Vagina (tissue), 2 donors: ENCODE results near the gene ARID1B. TPM values are rescaled to one million over a fixed set of nuclear protein-coding genes. Genes with fewer than 3 reads are reported as not detected.

ENCODE experiments used
- DNase-seq, 2 donors: peaks; one replicate each; pipeline ENCODE4 v3.0.0-alpha.2; 2017; ENCODE audit errors: extremely low spot score in 2 of 2
- H3K27ac ChIP-seq: fragments of 200-600 bp; sonication (generic); one replicate; pipeline ENCODE4 v1.5.1; 2019
- H3K27me3 ChIP-seq: fragments of 200-600 bp; sonication (generic); one replicate; pipeline ENCODE4 v1.5.1; 2019
- H3K36me3 ChIP-seq, 2 donors: fragments of 200-600 bp; sonication (generic); one replicate each; pipeline ENCODE4 v1.5.1; 2017 to 2019
- H3K4me1 ChIP-seq: fragments of 200-600 bp; sonication (generic); one replicate; pipeline ENCODE4 v1.5.1; 2019
- H3K4me3 ChIP-seq, 2 donors: fragments of 200-600 bp; sonication (generic); 1 replicate in 1 of 2; 2 replicates in 1 of 2; pipeline ENCODE4 v1.5.1; 2016 to 2019
- H3K9me3 ChIP-seq: fragments of 200-600 bp; sonication (generic); one replicate; pipeline ENCODE4 v1.5.1; 2019
- POLR2A ChIP-seq, 2 donors: fragments of 450-650 bp; IDR thresholded peaks; one replicate each; pipeline ENCODE4 v1.6.1; 2017; ENCODE audit warnings: antibody characterized with exemption in 2 of 2, mild to moderate bottlenecking in 2 of 2, moderate library complexity in 2 of 2
- POLR2AphosphoS5 ChIP-seq, 2 donors: sonication (generic); formaldehyde crosslinking; IDR thresholded peaks; one replicate each; pipeline ENCODE4 v1.9.0; 2017; ENCODE audit warnings: antibody characterized with exemption in 2 of 2, mild to moderate bottlenecking in 2 of 2, low read depth in 1 of 2; ENCODE audit not compliant: insufficient read depth in 1 of 2
- intact Hi-C: fragments of 100-400 bp; cut with DNase I; formaldehyde crosslinking; loops from one replicate; pipeline ENCODE4 v1.15.1; 2023
- total RNA-seq: library from RNA; depleted of rRNA; stranded (reverse); fragments of >200 nt; gene quantifications from one replicate; pipeline ENCODE4 v1.2.3, GENCODE V29; 2016
- TF ChIP-seq, protein P1 (sequence below), 3 experiments: fragments of 450-650 bp in 2 of 3; fragments of 200-600 bp in 1 of 3; sonication (generic) in 1 of 3; IDR thresholded peaks; one replicate each; pipeline ENCODE4 v1.5.1; 2017 to 2019; ENCODE audit warnings: antibody characterized with exemption in 3 of 3, mild to moderate bottlenecking in 2 of 3, moderate library complexity in 2 of 3

The ARID1B gene
- total RNA-seq, 1 donor from 2014 or later = 141 TPM

DNA sequence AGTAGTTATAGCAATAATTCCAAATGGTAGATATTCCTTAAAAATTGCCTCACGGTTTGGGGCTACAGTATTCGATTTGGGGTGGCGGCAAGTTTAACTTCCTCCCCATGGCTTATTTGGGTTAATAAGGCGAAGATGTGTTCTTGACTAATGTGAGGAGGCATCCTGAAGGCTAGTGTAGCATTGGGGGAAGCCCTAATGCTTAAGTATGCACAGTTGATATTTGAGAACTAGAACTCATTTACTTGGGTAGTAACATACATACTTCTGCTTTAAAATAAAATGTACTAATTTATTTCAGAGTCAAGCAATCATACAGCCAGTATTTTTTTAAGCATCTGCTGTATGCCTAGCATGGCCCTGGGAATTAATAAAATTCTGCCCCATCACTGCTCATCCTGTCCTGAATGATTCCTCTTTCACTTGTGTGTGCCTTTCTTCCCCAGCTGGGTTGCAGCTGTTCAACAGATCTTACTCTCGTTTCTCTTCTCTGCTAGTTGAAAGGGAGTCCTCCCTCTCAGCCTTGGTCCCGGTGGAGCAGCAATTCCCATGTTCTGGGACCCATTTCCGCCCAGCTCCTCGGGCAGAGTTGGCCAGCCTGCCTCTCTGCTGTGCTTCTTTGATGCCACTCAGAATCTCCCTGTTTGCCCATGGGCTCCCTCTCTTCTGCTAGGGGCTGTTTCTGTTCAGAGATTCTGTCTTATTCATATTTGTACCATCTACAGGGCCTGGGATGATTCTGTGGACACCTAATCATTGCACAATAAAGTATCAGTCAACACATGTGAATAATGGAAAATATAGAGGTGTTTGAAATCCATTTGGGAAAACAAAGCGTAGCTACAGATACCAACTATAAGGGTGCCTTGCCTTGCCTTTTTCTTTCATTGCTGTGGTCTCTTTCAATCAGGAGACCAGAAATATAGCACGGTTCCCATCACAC lies 104.8 kb downstream of the ARID1B start:
- H3K27me3 ChIP-seq = no peaks in the 10 kb centered on the region
- peaks cover 95% of the 10 kb centered on the region for H3K4me1 ChIP-seq
- no peaks in the 10 kb centered on the region for H3K9me3 ChIP-seq
- TF ChIP-seq POLR2AphosphoS5 (IDR thresholded peaks at IDR 0.05; ENCODE audit: insufficient read depth in 1 of 2, low read depth in 1 of 2) (no peak), POLR2A (IDR thresholded peaks at IDR 0.05) (no peak)
- TF ChIP-seq, protein P1, sequence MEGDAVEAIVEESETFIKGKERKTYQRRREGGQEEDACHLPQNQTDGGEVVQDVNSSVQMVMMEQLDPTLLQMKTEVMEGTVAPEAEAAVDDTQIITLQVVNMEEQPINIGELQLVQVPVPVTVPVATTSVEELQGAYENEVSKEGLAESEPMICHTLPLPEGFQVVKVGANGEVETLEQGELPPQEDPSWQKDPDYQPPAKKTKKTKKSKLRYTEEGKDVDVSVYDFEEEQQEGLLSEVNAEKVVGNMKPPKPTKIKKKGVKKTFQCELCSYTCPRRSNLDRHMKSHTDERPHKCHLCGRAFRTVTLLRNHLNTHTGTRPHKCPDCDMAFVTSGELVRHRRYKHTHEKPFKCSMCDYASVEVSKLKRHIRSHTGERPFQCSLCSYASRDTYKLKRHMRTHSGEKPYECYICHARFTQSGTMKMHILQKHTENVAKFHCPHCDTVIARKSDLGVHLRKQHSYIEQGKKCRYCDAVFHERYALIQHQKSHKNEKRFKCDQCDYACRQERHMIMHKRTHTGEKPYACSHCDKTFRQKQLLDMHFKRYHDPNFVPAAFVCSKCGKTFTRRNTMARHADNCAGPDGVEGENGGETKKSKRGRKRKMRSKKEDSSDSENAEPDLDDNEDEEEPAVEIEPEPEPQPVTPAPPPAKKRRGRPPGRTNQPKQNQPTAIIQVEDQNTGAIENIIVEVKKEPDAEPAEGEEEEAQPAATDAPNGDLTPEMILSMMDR (IDR thresholded peaks at IDR 0.05) = no peak
- intact Hi-C loops = no loop called here
- no peaks in the 10 kb centered on the region for H3K36me3 ChIP-seq
- H3K4me3 ChIP-seq = no peak overlapping the region
- DNase-seq = no peak
- H3K27ac ChIP-seq = no peak overlapping the region

DNA sequence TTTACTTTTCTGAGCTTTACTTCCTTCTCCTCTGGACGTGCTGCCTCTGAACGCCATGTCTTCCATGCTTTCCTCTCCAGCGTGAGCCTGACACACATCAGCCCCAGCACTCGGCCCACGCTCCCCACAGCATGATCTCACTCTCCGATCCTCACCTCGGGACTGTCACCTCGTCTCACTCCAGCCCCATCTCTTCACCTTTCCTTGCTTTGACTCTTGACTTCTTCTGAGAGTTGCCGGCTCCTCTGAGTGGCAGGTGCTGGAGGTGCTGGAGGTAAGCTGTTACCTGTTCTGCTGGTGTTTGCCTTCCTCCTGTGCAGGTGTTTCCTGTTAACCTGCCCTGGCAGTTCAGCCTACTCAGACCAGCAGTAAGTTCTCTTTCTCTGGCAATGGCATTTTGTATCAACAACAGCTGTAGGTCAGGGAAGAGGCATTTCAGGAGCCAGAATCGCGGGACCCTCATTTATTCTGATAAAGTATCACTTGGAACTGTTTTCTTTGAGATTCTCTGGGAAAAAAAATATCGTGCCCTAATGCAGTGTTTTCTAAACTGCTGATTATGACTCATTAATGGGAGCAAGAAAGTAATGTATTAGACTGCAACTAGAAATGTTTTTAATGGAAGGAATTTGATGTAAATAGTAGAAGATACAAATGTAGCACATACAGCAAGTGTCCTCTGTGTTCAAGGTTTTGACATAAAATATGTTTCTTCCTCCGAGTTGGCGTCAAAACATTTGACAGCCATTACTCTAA lies 106.5 kb downstream of the ARID1B start:
- H3K36me3 ChIP-seq = no peaks in the 10 kb centered on the region
- H3K27ac ChIP-seq = no peak overlapping the region
- H3K9me3 ChIP-seq = no peaks in the 10 kb centered on the region
- H3K4me1 ChIP-seq = peaks cover 95% of the 10 kb centered on the region
- TF ChIP-seq, protein P1 (IDR thresholded peaks at IDR 0.05) = no peak
- no peak for TF ChIP-seq POLR2A (IDR thresholded peaks at IDR 0.05)
- no peak for TF ChIP-seq POLR2AphosphoS5 (IDR thresholded peaks at IDR 0.05; ENCODE audit: insufficient read depth in 1 of 2, low read depth in 1 of 2)
- no peaks in the 10 kb centered on the region for H3K27me3 ChIP-seq
- DNase-seq = no peak
- intact Hi-C loops = no loop called here
- no peak overlapping the region for H3K4me3 ChIP-seq

DNA sequence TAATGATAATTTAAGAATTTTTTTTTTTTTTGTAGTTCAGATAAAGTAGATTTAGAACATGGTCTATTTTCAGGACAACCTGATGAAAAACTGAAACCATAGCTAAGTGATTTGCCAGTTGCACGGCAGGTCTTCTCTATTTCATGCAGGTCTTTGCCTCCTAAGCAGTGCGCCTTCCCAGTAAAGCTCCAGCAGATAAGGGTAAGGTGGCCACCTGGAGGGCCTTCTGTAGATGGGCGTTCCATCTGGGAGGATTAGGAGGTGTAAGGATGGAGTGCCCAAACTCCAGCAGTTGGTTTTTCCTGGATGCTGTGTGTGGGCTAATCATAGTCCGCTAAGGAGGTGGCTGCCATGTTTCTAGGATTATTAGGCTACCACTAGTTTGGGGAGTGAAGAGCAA lies 107.1 kb downstream of the ARID1B start:
- no peak overlapping the region for H3K4me3 ChIP-seq
- no peaks in the 10 kb centered on the region for H3K27me3 ChIP-seq
- H3K36me3 ChIP-seq = no peaks in the 10 kb centered on the region
- H3K27ac ChIP-seq = no peak overlapping the region
- DNase-seq = no peak
- H3K9me3 ChIP-seq = no peaks in the 10 kb centered on the region
- intact Hi-C loops = no loop called here
- TF ChIP-seq, protein P1 (IDR thresholded peaks at IDR 0.05) = no peak
- TF ChIP-seq POLR2AphosphoS5 (IDR thresholded peaks at IDR 0.05; ENCODE audit: insufficient read depth in 1 of 2, low read depth in 1 of 2) (no peak), POLR2A (IDR thresholded peaks at IDR 0.05) (no peak)
- H3K4me1 ChIP-seq = peaks cover 92% of the 10 kb centered on the region

DNA sequence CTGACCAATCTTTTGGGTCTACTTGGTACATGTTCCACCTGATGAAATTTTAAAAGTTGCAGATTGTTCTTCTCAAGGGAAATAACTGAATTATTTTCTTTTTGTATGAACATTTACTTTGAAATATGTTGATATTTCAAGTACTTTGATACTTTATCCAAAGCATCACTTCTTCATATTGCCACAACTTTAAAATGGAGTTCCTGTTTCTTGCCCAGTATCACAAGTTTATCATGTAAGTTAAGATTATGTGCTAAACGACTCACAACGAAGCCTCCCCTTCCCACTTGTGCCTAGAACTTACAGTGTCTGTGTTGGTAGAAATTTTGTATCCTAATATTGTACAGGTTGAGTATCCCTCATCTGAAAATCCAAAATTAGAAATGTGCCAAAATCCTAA lies 108.4 kb downstream of the ARID1B start:
- TF ChIP-seq, protein P1 (IDR thresholded peaks at IDR 0.05) = no peak
- no peak for TF ChIP-seq POLR2AphosphoS5 (IDR thresholded peaks at IDR 0.05; ENCODE audit: insufficient read depth in 1 of 2, low read depth in 1 of 2)
- no peak for TF ChIP-seq POLR2A (IDR thresholded peaks at IDR 0.05)
- peaks cover 87% of the 10 kb centered on the region for H3K4me1 ChIP-seq
- intact Hi-C loops = no loop called here
- H3K4me3 ChIP-seq = no peak overlapping the region
- no peaks in the 10 kb centered on the region for H3K36me3 ChIP-seq
- no peak for DNase-seq
- no peaks in the 10 kb centered on the region for H3K27me3 ChIP-seq
- no peak overlapping the region for H3K27ac ChIP-seq
- H3K9me3 ChIP-seq = no peaks in the 10 kb centered on the region
